HG03342 (cell line): ENCODE measurements around the gene ARHGEF16.

ENCODE experiments used
- ATAC-seq: cut with Tn5 transposase; IDR thresholded peaks from one replicate; pipeline ENCODE4 v1.9.1; 2021; ENCODE audit warnings: mild to moderate bottlenecking, moderate library complexity; ENCODE audit not compliant: unreplicated experiment

Gene ARHGEF16

GRCh38 chr1:3455670-3456448 is 1.4 kb downstream of the ARHGEF16 start:
- no peak for ATAC-seq

- ATAC-seq, result no peak
Observed at GRCh38 chr1:3456449-3456963, 2.0 kb downstream of the ARHGEF16 start.

- ATAC-seq, result no peak
Observed at GRCh38 chr1:3456964-3457909, 2.8 kb downstream of the ARHGEF16 start.

- ATAC-seq, result no peak
Observed at GRCh38 chr1:3457910-3458883, 3.7 kb downstream of the ARHGEF16 start.

- ATAC-seq, result no peak
Observed at GRCh38 chr1:3459051-3459908, 4.8 kb downstream of the ARHGEF16 start.

GRCh38 chr1:3459940-3460671 is 5.6 kb downstream of the ARHGEF16 start:
- ATAC-seq, result no peak

GRCh38 chr1:3460672-3461131 is 6.2 kb downstream of the ARHGEF16 start:
- ATAC-seq, result no peak

- ATAC-seq, result no peak
Observed at GRCh38 chr1:3461238-3461933, 6.9 kb downstream of the ARHGEF16 start.

GRCh38 chr1:3461934-3462275 is 7.4 kb downstream of the ARHGEF16 start:
- ATAC-seq, result no peak

- no peak for ATAC-seq
Observed at GRCh38 chr1:3462356-3463012, 8.0 kb downstream of the ARHGEF16 start.

GRCh38 chr1:3463013-3463385 is 8.5 kb downstream of the ARHGEF16 start:
- ATAC-seq, result no peak

- ATAC-seq, result no peak
Observed at GRCh38 chr1:3463408-3463863, 9.0 kb downstream of the ARHGEF16 start.

GRCh38 chr1:3463891-3464648 is 9.6 kb downstream of the ARHGEF16 start:
- no peak for ATAC-seq

GRCh38 chr1:3464649-3465025 is 10.2 kb downstream of the ARHGEF16 start:
- no peak for ATAC-seq

- no peak for ATAC-seq
Observed at GRCh38 chr1:3465091-3465934, 10.8 kb downstream of the ARHGEF16 start.

- no peak for ATAC-seq
Observed at GRCh38 chr1:3465935-3466321, 11.5 kb downstream of the ARHGEF16 start.
